ENCODE data around the gene FGF1. TPM values are rescaled to one million over a fixed set of nuclear protein-coding genes. Genes with fewer than 3 reads are reported as not detected.

The FGF1 gene
- total RNA-seq, 2 donors from 2014 or later, result 11.4 to 56.7 TPM

GRCh38 chr5:142586552-142586951 is 99.3 kb downstream of the FGF1 start:
- DNase-seq (ENCODE audit: low spot score) (no peak), ATAC-seq (ENCODE audit: insufficient number of reproducible peaks, low FRiP score, low read depth) (no peak)
- Histone ChIP-seq H3K27me3 (replicated peaks; ENCODE audit: insufficient read depth) (no peaks in the 10 kb centered on the region), H3K4me1 (ENCODE audit: control insufficient read depth in 1 of 2, low read depth in 2 of 2) (peaks cover 0 to 15% of the 10 kb centered on the region in 2 donors), H3K4me3 (no peak overlapping the region), H3K36me3 (no peaks in the 10 kb centered on the region), H3K9me3 (no peaks in the 10 kb centered on the region), H3K27ac (no peak overlapping the region)
- no peak for TF ChIP-seq CTCF (IDR thresholded peaks at IDR 0.05)

GRCh38 chr5:142585451-142585850 is 100.4 kb downstream of the FGF1 start:
- TF ChIP-seq CTCF (IDR thresholded peaks at IDR 0.05), result no peak
- Histone ChIP-seq H3K9me3 (no peaks in the 10 kb centered on the region), H3K36me3 (no peaks in the 10 kb centered on the region), H3K27ac (peak overlapping the region; percentile 7 to 63), H3K4me3 (peak overlapping the region; percentile 12), H3K27me3 (replicated peaks; ENCODE audit: insufficient read depth) (no peaks in the 10 kb centered on the region), H3K4me1 (ENCODE audit: control insufficient read depth in 1 of 2, low read depth in 2 of 2) (peaks cover 0 to 15% of the 10 kb centered on the region in 2 donors)
- ATAC-seq (ENCODE audit: insufficient number of reproducible peaks, low FRiP score, low read depth) (peak; percentile 43), DNase-seq (ENCODE audit: low spot score) (no peak)

- no peaks in the 10 kb centered on the region for H3K27me3 ChIP-seq (replicated peaks; ENCODE audit: insufficient read depth)
- TF ChIP-seq CTCF (IDR thresholded peaks at IDR 0.05), result no peak
- no peak for DNase-seq (ENCODE audit: low spot score)
- H3K4me1 ChIP-seq (ENCODE audit: control insufficient read depth in 1 of 2, low read depth in 2 of 2), result peaks cover 0 to 15% of the 10 kb centered on the region in 2 donors
- no peaks in the 10 kb centered on the region for H3K9me3 ChIP-seq
- H3K36me3 ChIP-seq, result no peaks in the 10 kb centered on the region
- peak overlapping the region; percentile 12 for H3K4me3 ChIP-seq
- ATAC-seq (ENCODE audit: insufficient number of reproducible peaks, low FRiP score, low read depth), result peak; percentile 30
- H3K27ac ChIP-seq, result peak overlapping the region; percentile 13 to 63
Observed at GRCh38 chr5:142584891-142585290, 101.0 kb downstream of the FGF1 start.

GRCh38 chr5:142578161-142578830 is 107.6 kb downstream of the FGF1 start:
- H3K4me3 ChIP-seq, result no peak overlapping the region
- no peak for TF ChIP-seq CTCF (IDR thresholded peaks at IDR 0.05)
- ATAC-seq (ENCODE audit: insufficient number of reproducible peaks, low FRiP score, low read depth) (no peak), DNase-seq (ENCODE audit: low spot score) (no peak)
- H3K4me1 ChIP-seq (ENCODE audit: control insufficient read depth in 1 of 2, low read depth in 2 of 2), result no peaks in the 10 kb centered on the region
- no peak overlapping the region for H3K27ac ChIP-seq
- H3K27me3 ChIP-seq (replicated peaks; ENCODE audit: insufficient read depth), result no peaks in the 10 kb centered on the region
- peaks cover 4% of the 10 kb centered on the region for H3K9me3 ChIP-seq
- no peaks in the 10 kb centered on the region for H3K36me3 ChIP-seq

GRCh38 chr5:142576804-142577203 is 109.1 kb downstream of the FGF1 start:
- no peak for ATAC-seq (ENCODE audit: insufficient number of reproducible peaks, low FRiP score, low read depth)
- no peak overlapping the region for H3K27ac ChIP-seq
- H3K27me3 ChIP-seq (replicated peaks; ENCODE audit: insufficient read depth), result no peaks in the 10 kb centered on the region
- no peaks in the 10 kb centered on the region for H3K36me3 ChIP-seq
- no peak overlapping the region for H3K4me3 ChIP-seq
- no peak for TF ChIP-seq CTCF (IDR thresholded peaks at IDR 0.05)
- no peak for DNase-seq (ENCODE audit: low spot score)
- H3K9me3 ChIP-seq, result peaks cover 4% of the 10 kb centered on the region
- H3K4me1 ChIP-seq (ENCODE audit: control insufficient read depth in 1 of 2, low read depth in 2 of 2), result no peaks in the 10 kb centered on the region
